CD4-positive, alpha-beta T cell treated with Interleukin-6 at 100 ng/mL for 8 hours (primary cell): ENCODE data around the gene LPP.

Source experiments
- DNase-seq: peaks from one replicate; pipeline ENCODE4 v3.0.0-alpha.2; 2020; ENCODE audit warnings: mixed read lengths, low spot score

LPP gene

DNA sequence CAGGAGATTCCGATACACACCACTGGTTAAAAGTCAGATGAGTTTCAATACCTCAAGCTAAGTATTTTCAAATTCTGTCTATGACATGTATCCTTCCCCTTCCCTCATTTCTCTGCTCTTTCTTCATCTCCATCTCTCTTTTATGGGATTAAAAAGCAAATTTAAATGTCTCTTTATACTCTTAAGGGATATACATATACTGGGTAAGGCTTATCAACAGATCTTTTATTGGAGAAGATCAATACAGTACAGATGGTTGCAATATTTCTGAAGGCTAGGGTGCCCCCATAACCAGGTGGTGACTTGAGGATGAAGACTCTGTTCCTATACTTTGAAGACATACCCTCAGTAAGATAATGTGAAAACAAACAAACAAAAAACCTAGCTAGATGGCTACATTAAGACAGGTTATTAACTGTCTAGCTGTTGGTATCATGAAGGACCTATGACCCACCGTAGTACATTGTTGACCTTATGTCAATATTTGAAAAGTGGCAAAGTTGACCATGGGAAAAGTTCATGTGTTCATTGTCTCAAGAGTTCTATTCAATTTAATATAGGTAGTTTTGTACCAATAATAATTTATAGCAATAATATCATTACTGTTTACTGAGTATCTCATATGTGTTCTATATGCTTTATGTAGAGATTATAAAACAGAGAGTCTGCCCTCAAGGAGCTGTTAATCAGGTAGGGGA lies 319.8 kb downstream of the LPP start:
- no peak for DNase-seq

DNA sequence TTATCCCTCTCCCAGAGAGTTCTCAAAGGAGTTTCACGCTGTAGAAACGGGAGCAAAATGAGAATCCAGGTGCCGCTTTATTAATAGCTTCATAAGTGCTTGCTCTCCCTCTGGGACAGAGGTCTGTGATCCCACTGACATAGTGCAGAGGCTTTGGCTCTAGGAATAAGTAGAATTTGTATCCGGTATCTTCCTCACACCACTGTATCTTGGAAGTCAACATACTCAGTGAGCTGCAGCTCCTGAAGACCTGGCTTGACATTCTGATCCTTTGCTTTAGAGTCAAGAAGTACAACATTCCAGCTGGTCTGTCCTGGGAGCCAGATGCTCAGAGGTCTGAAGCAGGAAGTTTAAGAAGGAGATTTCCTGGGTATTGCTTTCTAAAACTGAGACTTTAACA lies 323.0 kb downstream of the LPP start:
- DNase-seq: no peak

DNA sequence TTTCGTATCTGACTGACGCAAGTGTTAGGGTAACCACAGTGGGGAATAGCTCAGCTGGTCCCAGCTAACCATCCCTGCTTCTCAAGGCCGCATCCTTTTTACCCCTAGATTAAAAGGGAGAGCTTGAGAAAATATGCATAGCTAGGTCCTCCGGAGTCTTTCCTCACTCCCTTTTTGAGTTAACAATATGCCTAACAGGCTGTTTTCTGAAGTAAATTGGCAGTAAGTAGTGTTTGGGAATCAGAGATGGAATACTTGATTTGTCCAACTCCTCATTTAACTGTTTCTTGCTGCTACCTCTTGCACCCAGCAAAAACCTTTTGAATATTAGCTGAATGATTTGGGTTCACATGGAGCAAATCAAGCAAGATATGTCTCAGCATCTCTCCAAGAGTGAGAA lies 326.1 kb downstream of the LPP start:
- no peak for DNase-seq

DNA sequence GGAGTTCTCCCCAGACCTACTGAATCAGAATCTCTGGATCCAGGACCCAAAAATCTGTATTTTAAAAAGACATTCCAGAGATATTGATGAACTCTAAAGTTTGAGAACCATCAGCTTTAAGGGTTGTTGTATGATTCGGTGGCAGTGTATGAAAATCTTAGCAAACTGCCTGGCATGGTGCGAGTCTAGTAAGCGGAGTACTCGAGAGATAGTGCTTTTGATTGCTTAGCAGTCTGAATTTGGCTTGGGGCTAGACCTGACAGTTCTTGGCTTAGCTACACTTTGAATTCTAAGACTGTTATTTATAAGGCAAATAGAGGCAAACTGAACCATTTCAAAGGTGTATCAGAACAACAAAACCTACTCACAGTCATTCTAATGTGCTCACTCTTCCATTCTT lies 329.0 kb downstream of the LPP start:
- no peak for DNase-seq

DNA sequence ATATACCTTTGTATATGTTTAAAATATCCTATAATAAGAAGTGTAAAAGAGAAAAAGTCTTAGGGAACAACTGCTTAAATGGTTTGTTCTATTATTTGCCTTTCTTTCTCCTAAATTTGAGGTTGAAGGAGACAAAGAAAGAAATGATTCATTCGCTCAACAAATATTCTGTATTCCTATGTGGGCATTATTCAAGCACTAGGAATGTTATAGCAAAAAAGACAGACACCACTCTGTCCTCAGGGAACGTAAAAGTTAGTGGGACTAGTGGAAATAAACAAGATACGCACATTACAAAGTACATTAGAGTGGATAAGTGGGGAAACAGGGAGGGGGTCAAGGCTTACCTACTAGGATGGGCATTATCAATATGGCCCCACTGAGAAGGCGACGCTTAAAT lies 332.2 kb downstream of the LPP start:
- DNase-seq: no peak

DNA sequence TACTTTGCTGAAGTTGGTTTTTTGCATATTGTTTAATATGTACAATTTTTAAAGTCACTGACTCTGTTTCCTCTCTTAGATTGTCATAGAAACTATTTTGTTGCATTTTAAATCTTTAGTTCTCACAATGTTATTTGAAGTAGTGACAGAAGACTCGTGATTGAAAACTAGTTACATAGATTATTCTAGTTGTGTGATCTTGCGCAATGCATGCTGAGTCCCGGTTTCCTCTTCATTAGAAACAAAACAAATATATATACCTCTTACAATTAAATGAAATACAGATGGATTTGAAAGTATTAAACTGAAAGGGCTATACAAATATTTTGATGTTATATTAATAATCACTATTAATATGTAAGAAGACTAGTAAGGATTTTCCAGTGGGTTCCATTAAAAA lies 333.0 kb downstream of the LPP start:
- no peak for DNase-seq

DNA sequence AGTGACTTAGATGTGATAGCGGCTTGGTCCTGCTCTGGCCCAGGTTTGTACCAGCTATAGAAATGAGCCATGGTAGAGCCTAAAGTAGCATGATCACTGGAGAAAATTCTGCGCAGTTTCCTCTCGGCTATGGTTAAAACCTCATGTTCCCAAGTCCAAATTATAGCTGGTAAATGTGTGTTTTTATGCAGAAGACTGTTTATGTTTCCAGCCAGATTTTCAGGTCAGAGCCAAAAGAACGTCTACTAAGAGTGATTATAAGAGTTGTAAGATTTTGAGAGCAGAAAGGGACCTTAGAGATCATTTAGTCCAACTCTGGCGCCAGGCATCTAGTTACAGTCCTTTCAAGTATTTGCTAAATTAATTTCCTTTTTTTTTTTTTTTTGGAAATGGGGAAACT lies 333.7 kb downstream of the LPP start:
- DNase-seq: no peak

DNA sequence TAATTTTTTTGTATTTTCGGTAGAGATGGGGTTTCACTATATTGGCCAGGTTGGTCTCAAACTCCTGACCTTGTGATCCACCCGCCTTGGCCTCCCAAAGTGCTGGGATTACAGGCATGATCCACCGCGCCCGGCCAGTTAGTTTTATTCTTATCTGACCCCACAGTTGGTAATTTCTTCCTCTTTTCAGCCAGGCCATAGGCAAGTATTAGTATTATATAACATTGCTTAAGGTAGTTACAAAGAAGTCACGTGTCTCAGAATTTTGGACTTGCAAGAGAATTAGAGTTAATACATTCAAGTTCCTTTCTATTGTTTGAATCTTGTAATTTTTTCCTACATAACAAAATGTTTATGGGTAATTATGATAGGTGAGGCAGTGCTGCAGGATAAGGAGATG lies 334.8 kb downstream of the LPP start:
- DNase-seq: no peak

DNA sequence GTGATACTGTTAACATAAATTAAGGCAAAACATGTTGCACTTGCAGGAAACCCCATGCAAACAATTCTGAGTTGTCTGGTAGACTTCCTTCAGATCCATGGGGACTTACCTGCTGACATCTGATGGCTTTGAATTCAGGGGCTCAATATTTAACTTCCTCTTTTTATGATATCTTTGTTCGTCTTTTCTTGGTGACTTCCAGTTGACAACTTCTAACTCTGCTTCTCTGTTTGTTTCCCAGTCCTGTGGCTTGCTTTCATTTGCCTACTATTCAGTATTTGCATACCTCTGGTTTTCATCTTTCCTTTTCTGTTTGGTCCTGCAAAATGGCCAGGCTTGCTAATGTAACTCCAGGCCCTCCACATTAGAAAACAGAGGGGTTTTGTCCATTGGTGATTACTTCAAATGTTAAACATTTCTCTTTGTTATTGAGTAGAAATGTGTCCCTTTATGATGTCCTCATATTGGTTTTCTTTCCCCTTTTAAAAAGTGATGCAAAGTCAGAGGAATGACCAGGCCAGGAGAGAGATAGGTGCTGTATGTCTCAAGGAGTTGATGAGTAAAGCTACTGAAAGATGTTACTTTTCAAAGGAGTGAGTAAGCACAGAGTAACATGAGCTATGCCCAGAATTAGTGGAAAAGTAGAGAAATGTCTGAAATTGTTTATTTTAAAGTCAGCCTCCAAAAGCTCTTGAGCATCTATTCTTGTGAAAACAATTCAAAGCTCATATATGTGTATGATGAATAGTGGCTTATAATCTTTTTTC lies 335.9 kb downstream of the LPP start:
- no peak for DNase-seq

DNA sequence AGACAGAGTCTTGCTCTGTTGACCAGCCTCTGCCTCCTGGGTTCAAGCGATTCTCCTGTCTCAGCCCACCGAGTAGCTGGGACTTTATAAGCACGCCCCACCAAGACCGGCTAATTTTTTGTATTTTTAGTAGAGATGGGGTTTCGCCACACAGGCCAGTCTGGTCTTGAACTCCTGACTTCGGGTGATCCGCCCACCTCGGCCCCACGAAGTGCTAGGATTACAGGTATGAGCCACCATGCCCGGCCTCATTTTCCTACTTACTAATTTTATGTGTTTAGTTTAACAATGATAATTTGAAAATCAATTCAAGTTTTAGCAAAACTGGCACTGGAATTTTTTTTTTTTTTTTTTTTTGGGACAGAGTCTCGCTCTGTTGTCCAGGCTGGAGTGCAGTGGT lies 336.5 kb downstream of the LPP start:
- DNase-seq: no peak

DNA sequence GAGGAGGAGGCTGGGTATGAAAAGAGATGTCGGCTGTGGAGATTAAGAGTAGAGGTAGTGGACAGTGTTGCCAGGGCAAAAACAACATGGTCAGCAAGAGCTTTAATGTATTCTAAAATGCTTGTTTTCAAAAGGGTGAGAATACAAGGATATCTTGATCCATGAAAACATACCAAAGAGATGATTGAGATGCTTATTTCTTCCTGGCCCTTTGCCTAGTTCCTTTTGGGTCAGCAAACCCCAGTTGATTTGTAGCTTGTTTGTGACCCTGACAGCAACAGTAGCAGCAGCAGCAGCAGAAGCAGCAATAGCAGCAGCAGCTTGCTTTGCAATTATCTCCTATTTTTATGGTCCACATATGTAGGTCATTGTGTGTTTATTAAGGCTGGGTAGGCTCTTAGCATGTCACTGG lies 337.3 kb downstream of the LPP start:
- DNase-seq: no peak

DNA sequence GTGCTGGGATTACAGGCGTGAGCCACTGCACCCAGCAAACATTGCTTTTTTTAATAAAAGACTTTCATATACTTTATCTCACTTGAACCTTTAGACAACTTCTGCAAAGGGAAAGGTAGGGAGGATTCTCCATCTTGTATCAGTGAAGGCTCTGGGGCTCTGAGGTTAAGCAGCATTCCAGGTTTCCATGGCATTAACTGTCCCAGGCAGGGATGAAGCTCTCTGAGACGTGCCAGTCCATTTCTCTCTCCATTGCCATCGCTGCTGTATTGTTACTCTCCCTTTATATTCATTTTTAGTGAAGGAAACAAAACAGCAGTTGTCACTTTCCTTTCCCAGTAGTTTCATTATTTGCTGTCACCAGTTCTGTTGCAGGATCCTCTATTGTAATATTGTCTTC lies 342.4 kb downstream of the LPP start:
- no peak for DNase-seq

DNA sequence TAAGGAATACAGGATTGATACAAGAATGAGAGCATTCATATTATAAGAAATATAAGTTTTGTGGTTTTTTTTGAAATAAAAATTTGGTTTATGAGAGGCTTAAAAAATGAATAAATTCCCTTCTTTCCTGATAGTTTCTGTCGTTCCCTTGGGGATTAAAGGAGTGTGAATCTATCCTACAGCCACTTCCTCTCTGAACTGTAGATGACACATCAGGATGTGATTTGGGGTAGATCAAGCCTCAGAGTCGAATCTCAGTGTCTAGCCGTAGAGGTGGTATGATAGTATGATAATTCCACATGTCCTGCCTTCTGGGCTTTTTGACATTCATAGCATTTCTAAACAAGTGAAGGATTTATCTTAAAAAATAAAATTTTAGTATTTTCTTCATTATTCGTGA lies 343.1 kb downstream of the LPP start:
- no peak for DNase-seq

DNA sequence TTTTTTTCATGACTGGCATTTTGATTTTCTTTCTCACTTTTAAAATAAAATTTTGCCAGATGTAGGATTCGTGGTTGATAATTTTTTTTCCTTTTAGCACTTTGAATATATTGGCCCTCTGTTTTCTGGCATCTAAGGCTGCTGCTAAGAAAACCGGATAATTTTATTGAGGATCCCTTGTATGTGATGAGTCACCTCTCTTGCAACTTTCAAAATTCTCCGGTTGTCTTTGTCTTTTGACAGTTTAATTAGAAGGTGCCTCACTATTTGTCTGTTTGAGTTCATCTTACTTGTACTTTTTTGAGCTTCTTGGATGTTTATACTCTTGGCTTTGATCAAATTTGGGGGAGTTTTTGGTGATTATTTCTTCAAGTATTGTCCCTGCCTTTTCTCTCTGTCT lies 349.7 kb downstream of the LPP start:
- DNase-seq: no peak

DNA sequence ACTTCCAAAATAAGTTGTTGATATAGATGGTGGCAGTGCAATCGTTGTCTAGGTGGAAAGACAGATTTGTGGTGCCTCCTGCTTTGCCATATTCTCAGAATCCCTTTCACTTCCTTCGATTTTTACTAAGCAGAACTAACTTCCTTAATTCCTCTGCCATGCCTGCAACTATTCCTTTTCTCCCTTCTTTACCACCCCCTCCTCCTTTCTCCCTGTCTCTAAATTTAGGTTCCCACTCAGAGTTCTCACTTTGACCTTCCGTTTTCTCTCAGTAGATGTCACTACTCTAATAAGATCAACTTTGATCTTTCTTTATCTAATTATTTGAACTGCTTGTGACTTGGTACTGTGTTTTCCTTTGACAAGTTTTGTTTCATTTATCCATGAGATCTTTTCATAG lies 351.2 kb downstream of the LPP start:
- DNase-seq: no peak

DNA sequence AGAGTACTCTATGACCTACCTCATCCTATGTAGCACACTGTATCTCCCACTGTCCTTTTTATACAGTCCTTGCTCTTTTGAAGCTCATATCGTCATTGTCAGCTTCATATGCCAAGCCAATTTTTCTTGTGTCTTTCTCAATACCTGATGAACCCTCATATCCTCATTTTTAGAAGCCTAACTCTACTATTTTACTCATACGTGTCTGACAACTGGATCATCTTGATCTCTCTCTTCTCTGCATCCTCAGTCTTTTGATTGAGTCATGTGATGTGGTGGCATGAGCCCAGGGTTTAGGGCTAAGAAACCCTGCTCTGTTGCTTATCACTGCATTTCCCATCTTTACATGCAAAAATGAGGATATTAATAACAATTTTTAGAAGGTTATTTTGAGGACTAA lies 352.0 kb downstream of the LPP start:
- no peak for DNase-seq

DNA sequence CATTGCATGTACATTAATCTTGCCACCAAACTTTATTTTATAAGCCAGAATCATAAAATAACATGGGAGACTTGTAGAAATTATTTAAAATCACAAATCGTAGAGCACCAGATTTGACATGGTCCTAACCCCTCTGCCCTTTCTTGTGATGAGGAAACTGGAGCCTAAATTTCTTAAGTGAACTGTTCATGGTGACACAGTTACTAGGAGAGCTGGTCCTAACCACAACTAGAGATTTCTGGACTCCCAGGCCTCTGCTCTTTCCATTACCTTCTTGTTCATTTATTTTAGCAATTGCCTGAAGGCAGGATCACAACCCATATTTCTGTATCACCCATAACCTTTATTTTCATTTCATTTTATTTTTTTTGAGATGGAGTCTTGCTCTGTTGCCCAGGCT lies 352.5 kb downstream of the LPP start:
- no peak for DNase-seq

DNA sequence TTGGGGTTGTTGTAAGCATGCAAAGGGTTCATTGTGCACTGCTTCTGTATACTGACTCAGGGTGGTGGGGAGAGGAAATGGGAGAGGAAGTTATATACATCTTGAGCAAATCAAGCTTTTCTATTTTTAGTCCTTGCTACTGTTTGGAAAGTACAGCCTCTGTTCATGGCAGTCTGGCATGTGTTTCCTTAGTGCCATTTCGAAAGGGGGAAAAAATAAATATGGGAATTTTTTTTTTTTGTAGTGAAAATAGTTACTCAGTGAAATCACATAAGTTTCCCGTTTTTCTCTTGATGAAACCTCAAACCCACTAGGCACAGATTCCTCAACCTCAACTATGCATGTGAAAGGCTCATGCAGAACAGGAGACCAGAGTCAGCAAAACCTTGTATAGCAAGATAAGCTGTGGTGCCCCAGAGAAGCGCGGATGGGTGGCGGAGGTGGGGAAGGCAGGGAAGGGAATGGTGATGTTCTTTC lies 353.3 kb downstream of the LPP start:
- DNase-seq: no peak

DNA sequence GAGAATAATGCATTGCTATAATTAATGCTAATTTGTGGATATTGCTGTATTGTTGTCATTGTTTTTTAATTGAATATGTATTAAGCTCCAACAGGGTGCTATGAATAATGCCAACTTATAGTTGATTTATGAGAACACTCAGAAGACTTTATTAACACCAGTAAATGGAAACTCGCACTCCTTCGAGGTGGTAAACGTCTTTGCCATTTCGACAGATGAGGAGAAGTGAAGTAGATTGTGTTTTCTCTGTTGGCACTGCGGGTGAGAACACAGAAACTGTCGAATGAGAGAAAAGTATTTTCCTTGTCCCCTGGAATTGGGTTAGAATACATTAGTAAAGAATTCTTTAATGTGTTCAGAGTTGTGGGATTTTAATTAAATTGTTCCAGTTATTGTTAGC lies 354.5 kb downstream of the LPP start:
- no peak for DNase-seq

DNA sequence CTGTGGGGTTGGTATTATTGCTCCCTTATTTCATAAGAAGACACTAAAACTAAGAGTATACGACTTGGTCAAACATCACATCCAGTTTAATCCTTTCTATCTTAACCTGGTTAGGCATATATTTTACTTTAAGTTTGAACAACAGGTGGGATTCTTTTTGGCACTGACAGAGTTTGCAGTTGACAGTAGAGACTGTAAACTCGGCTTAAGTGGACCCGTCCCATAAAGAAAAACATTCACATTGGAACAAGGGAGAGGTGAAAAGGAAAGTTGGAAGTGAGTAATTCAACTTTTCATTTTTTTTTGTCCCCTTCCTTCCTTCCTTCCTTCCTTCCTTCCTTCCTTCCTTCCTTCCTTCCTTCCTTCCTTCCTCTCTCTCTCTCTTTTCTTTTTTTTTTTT lies 355.4 kb downstream of the LPP start:
- no peak for DNase-seq

DNA sequence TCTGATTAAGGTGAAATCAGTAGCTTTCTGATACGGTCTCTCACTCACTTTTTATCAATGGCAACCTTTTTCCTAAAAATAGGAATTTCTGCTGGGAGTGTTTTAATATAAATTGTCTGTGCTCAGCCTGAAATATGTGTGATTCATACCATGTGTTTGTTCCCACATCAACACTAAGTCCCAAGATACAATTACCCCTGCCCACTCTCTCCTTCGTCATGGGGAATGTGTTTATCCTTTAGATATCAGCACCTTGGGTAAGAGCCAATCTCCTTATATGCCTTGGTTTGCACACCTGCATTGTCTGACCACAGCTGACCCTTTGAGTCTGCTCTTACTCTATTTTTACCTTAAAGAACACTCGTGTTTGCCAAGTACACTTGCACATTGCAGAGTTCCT lies 356.4 kb downstream of the LPP start:
- no peak for DNase-seq

DNA sequence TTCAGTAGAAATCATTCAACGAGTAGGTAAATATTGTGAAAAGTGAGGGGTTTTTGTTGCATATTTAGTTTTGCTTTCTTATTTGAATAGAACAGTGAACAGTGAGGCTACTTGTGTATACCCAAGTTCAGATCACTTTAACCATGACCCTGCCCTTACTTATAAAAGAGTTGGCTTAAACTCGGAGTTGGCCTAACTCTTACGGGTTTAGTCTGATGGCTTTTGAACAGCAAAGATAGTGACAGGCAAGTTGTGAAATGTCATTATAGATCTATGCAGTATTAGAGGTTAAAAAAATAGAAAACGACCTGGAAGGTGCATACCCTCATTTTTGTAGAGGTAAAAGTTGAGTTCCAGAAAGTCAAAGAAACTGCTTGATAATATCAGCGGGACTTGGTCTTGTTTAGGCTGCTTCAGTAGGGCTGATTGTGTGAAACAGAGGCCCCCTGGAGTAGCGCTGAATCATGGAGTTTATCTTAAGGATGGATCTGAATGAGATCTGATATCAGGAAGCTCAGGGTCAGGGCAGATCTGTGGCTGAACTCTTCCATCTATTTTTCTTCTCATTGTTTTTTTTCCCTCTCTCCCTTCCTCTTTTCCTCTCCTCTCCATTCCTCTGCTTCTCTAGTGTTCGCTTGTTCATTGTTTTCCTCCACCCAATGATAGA lies 359.8 kb downstream of the LPP start:
- no peak for DNase-seq

DNA sequence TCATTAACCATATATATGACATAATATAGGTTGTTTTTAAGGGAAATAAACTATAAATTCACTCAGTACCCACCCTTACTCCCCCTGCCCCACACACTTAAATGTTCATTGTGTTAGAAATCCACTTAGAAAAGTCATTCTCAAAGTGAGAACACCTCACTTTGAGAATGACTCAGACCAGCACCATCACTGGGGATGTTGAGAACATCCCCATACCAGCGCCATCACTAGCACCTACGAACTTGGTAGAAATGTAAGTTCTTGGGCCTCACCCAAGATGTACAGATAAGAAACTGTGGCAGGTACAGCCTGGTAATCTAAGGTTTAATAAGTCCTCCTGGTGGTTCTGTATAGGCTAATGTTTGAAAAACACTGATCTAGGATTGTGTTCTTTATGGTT lies 362.6 kb downstream of the LPP start:
- no peak for DNase-seq
